ENCODE results near the gene MCM5. TPM values are rescaled to one million over a fixed set of nuclear protein-coding genes. Genes with fewer than 3 reads are reported as not detected.

MCM5 gene
- total and polyA plus RNA-seq, 2 of the 13 experiments (the other 11 are each of a cell fraction or from before 2014, with no cell fraction given), result 40.2 to 93.5 TPM

- TF ChIP-seq ZNF609 (CRISPR knock-in tag; IDR thresholded peaks at IDR 0.05; ENCODE audit: borderline replicate concordance) (peak; percentile 68; the same call in 1 of the 2 replicates), TBX2 (CRISPR knock-in tag; IDR thresholded peaks at IDR 0.05; ENCODE audit: borderline replicate concordance) (peak; percentile 52; the same call in 1 of the 2 replicates), PITX1 (CRISPR knock-in tag; IDR thresholded peaks at IDR 0.05) (peak; percentile 86), YEATS2 (CRISPR knock-in tag; IDR thresholded peaks at IDR 0.05; ENCODE audit: borderline replicate concordance) (peak; percentile 78), ZXDC (CRISPR knock-in tag; IDR thresholded peaks at IDR 0.05) (no peak), KMT2A (CRISPR knock-in tag; IDR thresholded peaks at IDR 0.05) (peak; percentile 43; the same call in 1 of the 2 replicates), ZNF275 (CRISPR knock-in tag; IDR thresholded peaks at IDR 0.05; ENCODE audit: borderline replicate concordance) (0 out of 2 replicates have a peak, but pooled peaks have one; percentile 42), RERE (CRISPR knock-in tag; IDR thresholded peaks at IDR 0.05; ENCODE audit: low read depth) (peak; percentile 73; the same call in 1 of the 2 replicates), ETV5 (CRISPR knock-in tag; IDR thresholded peaks at IDR 0.05; ENCODE audit: borderline replicate concordance) (peak; percentile 80), ERF (CRISPR knock-in tag; IDR thresholded peaks at IDR 0.05) (peak; percentile 87), SOX6 (IDR thresholded peaks at IDR 0.05) (no peak), SOX6 (CRISPR knock-in tag; IDR thresholded peaks at IDR 0.05) (peak; percentile 97)
These were observed 23.0 kb upstream of the MCM5 start (continued) for GRCh38 chr22:35376728-35377472.

Measured in HepG2 (cell line).